ENCODE results near the gene TCERG1L.

TCERG1L gene

DNA sequence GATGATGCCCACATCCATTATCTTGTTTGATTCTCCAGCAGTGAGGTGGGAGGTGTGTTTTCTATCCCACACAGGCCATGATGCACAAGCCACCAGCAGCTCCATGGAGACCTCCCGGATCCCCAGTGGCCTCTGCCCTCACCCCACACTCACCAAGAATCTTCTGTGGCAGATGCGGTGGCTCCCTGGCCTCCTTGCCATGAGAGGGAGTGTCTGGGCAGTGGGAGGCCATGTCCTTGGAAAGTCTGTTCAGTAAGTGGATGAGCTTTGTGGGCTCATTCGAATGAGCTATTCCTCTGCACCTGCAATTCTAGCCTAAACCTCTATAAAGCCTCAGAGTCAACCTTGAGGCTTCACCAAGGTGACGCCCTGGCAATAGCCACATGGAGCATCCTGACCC, 243.8 kb downstream of the TCERG1L start:
- no peak for DNase-seq (ENCODE audit: low read depth in 2 of 2)

GRCh38 chr10:131065673-131066305, 245.7 kb downstream of the TCERG1L start:
- DNase-seq (ENCODE audit: low read depth in 2 of 2): no peak

DNA sequence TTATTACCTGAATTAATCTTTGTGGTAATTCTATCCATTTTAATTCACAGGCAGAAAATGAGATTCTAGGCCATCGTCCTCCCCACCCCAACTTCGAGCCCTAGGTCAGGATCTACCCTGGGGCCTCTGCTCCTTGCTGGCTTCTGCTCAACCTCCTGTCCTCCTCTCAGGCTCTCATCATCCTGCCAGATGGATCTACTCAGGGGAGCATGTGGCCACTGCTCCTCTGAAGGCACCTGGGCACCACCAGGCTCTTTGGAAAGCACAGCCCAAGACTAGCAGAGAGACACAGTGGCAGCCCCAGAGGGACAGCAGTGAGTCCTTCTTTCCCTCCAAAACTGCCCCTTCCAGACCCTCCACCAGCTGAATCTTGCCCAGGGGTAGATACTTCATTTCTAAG, 248.2 kb downstream of the TCERG1L start:
- no peak for DNase-seq (ENCODE audit: low read depth in 2 of 2)

DNA sequence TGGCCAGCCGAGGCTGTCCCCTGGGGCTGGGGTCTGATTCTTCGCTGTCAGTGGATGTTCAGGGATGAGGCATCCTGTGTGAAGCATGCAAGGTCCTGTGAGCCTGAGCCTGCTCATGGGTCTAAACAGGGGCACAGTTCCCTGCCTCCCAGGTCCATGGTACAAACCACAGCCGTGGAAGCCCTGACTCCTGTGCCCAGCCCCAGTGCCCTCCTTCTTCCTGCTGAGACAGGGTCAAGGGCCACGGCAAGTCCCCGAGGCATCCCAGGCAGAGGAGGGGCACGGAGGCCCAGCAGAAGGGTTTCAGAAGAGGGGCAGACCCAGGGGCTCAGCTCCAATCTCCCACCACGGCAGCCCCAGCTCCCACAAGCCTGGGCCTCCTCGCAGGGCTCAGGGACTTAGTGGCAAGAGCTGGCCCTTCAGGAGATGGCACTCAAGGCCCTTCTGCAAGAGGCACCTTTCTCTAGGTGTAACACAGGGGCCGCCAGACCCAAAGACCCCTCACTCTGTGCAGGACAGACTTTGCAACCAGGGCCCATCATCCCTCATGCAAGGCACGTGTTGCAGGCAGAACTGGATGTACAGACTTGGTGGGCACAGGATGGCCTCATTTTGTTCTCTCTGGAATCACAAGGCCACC, 248.8 kb downstream of the TCERG1L start:
- DNase-seq (ENCODE audit: low read depth in 2 of 2): no peak

GRCh38 chr10:131061216-131061615, 250.3 kb downstream of the TCERG1L start:
- DNase-seq (ENCODE audit: low read depth in 2 of 2): no peak

- no peak for DNase-seq (ENCODE audit: low read depth in 2 of 2)
Measured at GRCh38 chr10:131059881-131060280, 251.6 kb downstream of the TCERG1L start.

DNA sequence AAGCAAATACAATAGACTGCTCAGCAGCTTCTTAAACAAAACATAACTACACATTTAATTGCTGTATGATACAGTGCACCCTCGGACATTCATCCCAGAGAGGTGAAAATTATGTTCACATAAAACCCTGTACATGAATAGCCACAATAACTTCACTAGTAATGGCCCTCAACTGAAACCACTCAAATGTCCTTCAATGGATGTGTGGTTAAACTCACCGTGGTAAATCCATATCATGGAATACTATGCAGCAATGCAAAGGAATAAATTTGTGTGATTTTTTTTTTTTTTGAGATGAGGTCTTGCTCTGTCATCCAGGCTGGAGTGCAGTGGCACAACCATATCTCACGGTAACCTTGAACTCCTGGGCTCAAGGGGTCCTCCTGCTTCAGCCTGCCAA, 252.7 kb downstream of the TCERG1L start:
- no peak for DNase-seq (ENCODE audit: low read depth in 2 of 2)

DNA sequence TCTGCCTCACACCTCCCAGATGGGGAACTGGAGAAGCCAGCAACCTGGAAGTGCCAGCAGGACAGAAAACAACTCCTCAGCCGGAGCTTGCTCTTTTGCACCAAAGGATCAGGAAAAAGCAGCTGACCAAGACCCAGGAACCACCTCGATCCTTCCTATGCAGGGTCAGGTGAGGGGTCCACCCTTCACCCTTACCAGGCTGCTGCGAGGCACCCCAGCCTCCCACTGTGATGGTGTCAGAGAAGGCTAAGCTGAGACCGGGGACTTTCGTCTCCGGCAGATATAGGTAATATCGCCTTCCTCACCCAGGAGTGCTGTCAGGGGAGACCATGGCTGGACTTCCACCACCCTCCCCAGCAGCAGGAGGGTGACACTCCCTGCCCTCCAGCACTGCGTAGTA, 254.7 kb downstream of the TCERG1L start:
- no peak for DNase-seq (ENCODE audit: low read depth in 2 of 2)

DNA sequence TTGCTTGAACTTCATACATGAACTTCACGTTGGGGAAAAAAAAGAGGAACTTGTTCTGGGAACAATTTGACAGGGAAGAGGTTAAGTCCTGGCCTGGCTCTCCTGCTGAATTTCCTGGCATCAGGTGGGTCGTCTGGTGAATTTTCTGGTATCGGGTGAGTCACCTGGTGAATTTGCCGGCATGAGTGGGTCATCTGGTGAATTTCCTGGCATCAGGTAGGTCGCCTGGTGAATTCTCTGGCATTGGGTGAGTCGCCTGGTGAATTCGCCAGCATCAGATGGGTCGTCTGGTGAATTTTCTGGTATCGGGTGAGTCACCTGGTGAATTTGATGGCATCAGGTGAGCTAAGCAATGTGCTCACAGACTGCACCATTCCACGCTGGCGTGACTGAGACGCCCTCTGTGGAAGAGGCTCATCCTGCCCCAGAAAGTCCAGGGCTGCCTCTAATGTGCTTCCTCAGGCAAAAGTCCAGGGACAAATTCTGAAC, 255.4 kb downstream of the TCERG1L start:
- no peak for DNase-seq (ENCODE audit: low read depth in 2 of 2)

- DNase-seq (ENCODE audit: low read depth in 2 of 2): no peak
Measured at GRCh38 chr10:131055437-131055836, 256.1 kb downstream of the TCERG1L start.

DNA sequence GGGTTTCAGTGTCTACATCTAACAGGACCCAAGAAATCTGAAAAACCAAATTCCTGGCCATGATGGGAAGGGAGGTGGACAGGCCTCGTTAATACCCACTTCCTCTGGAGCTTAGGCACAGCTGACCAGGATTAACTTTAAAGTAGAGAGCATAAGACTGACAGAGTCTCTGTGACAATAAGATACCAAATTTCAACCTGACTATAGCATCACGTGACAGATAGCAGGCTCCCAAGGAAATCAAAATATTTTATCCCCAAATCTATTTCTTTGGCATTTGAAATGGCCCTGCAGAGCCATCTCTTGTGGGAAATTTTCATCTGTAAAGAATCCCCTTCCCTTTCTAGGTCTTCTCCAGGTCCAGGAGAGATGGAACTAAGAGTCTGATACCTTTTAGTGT, 258.3 kb downstream of the TCERG1L start:
- no peak for DNase-seq (ENCODE audit: low read depth in 2 of 2)

- no peak for DNase-seq (ENCODE audit: low read depth in 2 of 2)
Measured at GRCh38 chr10:131050162-131050766, 261.3 kb downstream of the TCERG1L start.

GRCh38 chr10:131049016-131049415, 262.5 kb downstream of the TCERG1L start:
- DNase-seq (ENCODE audit: low read depth in 2 of 2): no peak

- no peak for DNase-seq (ENCODE audit: low read depth in 2 of 2)
Measured at GRCh38 chr10:131048606-131049005, 262.9 kb downstream of the TCERG1L start.

DNA sequence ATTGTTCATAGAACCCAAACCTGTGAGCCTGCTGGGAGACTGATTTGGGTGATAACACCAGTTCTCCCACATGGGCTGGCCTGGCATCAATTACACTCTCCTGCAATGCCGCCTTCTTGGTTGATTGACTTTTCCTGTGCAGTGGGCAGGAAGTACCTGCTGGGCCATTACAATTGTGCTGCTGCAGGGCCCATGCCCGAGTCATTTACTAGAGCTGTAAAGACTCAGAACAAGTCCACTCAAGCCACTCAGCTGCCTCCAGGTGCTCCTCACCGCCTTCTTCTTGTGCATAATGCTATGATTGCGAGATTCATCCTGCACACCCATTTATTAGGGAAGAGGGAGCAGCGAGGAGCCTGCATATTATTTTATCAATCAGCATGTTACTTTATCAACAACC, 264.0 kb downstream of the TCERG1L start:
- no peak for DNase-seq (ENCODE audit: low read depth in 2 of 2)

- no peak for DNase-seq (ENCODE audit: low read depth in 2 of 2)
Measured at GRCh38 chr10:131046194-131046593, 265.3 kb downstream of the TCERG1L start.

- no peak for DNase-seq (ENCODE audit: low read depth in 2 of 2)
Measured at GRCh38 chr10:131044379-131045111, 267.0 kb downstream of the TCERG1L start.

- no peak for DNase-seq (ENCODE audit: low read depth in 2 of 2)
Measured at GRCh38 chr10:131043039-131043691, 268.4 kb downstream of the TCERG1L start.
